AG09319 (cell line): ENCODE results near the gene OLIG3.

Source experiments
- DNase-seq: peaks from one replicate; pipeline ENCODE4 v3.0.0-alpha.2; 2010; ENCODE audit warnings: low read depth; ENCODE audit errors: extremely low read depth
- CTCF ChIP-seq: IDR thresholded peaks from 2 replicates; pipeline ENCODE4 v1.5.1; 2011; ENCODE audit warnings: low read depth, mild to moderate bottlenecking, inconsistent platforms, low read length, moderate library complexity

OLIG3 gene

DNA sequence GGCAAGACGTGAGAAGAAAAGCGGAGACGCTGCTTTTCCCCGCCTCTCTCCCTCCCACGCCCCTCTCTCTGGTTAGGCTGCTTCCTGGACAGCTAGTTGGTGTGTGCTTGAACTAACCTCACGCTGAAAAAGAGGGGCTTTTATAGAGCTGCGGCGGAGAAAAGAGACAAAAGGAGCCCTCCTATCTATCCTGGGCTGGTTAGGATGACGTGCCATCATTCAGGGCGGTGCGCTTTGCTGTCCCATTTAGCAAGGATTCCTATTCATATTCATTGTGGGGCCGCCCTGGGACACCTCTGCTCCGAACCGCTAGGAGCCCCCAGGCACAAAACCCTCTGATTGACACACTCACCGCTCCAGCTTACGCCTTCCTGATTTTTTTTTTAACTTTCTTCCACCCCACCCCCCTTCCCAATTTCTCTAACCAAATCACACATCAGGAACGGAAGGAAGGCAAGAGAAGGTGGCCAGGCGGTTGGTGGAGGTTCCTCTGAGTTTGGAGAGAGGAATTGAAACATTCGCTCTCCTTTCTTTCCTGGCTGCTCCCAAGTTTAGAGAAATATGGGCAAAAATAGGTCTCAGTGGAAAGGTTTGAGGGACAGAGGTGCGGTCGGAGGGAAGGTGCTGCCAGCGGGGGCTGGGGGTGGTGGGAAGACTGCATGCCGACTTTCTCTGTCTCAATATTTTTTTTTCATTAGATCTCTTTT, at the start of gene OLIG3:
Gene OLIG3 (minus strand): TSS at position 114 of the 707 bp plus-strand sequence. CDS start 224 bp downstream, outside the sequence.
- no peak for DNase-seq
- no peak for TF ChIP-seq CTCF

DNA sequence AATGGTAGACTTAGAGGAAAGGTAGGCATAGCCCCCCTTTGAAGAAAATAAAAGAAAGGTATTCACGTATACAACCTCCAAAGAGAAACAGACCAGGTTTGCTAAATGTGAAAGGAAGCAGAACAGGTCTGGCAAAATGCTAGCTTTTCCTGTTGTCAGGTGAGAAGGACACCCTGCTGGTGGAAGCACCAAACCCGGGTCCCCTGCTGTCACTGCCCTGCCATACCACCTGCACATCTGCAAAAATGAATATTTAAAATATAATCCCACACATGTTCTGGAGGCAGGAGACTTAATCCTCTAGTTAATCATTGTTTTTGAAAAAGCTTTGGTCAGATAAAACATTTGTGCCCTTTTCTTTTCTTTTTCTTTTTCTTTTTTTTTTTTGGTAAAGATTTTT, 48.9 kb upstream of the OLIG3 start:
- no peak for TF ChIP-seq CTCF
- DNase-seq: no peak

DNA sequence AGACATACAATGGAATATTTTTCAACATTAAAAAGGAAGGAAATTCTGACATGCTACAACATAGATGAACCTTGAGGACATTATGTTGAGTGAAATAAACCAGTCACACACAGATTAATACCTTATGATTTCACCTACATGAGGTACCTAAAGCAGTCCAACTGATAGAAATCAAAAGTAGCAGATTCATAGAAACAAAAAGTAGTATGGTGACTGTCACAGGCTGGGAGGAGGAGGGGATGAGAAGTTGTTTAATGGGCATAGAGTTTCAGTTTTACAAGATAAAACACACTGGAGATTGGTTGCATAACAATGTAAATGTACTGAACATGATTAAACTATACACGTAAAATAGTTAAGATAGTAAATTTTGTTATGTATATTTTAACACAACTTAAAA, 48.5 kb upstream of the OLIG3 start:
- no peak for DNase-seq
- TF ChIP-seq CTCF: no peak

DNA sequence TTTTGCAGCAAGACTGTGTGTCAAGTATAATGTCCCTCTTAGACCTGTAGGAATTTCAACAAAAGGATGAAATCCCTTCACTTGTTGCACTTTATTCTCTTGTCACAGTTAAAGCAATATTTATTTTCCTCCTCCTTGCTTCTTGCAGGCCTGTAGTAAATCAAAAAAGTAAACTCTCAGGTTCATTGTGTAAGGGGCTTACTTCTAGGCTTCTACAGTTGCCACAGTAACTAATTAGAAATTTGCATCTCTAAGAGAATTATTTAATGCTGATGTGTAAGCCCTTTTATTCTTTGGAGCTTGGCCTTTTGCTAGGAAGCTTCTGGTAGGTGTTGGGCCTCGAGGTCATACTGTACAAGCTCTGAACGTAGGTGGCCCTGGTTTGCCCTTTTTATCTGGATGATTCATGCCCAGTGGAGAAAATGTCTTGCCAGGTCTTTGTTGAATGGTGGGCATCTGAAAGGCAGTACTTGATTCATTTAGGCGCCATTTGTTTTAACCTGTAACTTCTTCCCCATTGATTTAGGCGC, 47.4 kb upstream of the OLIG3 start:
- no peak for DNase-seq
- no peak for TF ChIP-seq CTCF

DNA sequence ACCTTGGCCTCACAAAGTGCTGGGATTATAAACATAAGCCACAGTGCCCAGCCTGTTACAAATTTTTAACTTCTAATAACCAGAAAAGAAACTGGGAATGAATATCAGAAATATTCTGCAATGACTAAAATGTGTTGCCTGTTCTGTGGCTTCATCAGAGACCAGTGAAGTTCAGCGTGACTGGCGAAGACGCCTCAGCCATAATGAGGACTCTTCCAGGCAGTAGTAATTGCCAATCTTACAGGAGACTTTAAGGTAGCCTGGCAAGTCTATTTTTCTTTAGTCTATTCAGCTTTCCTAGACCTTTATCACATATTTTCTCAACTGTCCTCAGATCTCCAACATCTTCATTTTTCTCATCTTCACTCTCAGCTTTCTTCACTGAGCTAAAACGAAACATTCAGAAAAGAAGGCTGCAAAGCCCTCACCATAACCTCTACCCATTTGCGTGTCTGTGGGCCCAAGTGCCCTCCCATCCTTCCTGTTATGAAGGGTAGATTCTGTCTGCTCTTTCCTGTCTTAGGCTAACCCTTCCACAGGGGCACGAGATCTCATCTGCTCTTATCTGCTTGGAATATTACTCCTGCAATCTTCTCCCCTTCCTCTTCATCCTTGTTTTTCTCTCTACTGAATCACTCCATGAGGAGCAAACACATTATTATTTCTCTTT, 42.0 kb upstream of the OLIG3 start:
- no peak for DNase-seq
- no peak for TF ChIP-seq CTCF

DNA sequence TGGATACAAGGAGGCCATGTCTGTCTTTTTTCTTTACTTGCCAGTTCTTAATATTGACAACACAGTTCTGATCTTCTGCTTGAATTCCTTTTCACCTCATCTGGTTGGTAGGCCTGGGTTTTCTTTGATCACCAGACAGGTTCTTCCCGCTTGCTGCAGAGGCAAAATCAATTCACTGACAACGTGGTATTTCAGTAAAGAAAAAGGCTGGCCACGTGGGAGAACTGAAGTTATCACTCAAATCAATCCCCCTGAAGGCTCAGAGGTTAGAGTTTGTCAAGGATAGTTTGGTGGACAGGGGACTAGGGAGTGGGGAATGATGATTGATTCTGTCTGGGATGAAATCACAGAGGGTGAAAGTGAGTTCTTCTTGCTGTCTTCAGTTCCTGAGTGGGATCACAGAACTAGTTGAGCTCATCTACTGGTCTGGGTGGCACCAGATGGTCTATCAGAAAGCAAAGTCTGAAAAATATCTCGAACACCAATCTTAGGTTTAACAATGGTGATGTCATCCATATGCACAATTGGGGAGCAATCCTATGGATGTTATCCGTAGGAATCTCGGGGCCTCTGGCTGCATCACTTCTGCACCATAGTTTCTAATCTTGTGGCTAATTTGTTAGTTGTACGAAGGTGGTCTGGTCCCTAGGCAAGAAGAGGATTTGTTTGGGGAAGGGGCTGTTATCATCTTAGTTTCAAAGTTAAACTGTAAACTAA, 37.3 kb upstream of the OLIG3 start:
- DNase-seq: no peak

More for the DNA sequence above, 37.3 kb upstream of the OLIG3 start:
- no peak for TF ChIP-seq CTCF
